GM12864 (cell line): ENCODE results near the gene CORO2B.

Experiments
- DNase-seq: peaks from one replicate; pipeline ENCODE4 v3.0.0-alpha.2; 2011; ENCODE audit warnings: low read depth
- H3K4me3 ChIP-seq: 2 replicates; pipeline ENCODE4 v1.5.1; 2011; ENCODE audit warnings: mild to moderate bottlenecking, low read depth, low read length, control low read depth
- CTCF ChIP-seq: IDR thresholded peaks from 2 replicates; pipeline ENCODE4 v1.5.1; 2011; ENCODE audit warnings: low read depth, mild to moderate bottlenecking, moderate library complexity, low read length, control low read depth, inconsistent platforms; ENCODE audit errors: missing control alignments

The CORO2B gene

GRCh38 chr15:68578980-68579935 is at the start of gene CORO2B:
Gene CORO2B, plus strand, starts transcription at chr15:68578993. Its CDS starts 270 bp downstream, at chr15:68579263.
- no peak within 1 kb of the TSS for H3K4me3 ChIP-seq
- no peak for TF ChIP-seq CTCF
- no peak for DNase-seq

DNA sequence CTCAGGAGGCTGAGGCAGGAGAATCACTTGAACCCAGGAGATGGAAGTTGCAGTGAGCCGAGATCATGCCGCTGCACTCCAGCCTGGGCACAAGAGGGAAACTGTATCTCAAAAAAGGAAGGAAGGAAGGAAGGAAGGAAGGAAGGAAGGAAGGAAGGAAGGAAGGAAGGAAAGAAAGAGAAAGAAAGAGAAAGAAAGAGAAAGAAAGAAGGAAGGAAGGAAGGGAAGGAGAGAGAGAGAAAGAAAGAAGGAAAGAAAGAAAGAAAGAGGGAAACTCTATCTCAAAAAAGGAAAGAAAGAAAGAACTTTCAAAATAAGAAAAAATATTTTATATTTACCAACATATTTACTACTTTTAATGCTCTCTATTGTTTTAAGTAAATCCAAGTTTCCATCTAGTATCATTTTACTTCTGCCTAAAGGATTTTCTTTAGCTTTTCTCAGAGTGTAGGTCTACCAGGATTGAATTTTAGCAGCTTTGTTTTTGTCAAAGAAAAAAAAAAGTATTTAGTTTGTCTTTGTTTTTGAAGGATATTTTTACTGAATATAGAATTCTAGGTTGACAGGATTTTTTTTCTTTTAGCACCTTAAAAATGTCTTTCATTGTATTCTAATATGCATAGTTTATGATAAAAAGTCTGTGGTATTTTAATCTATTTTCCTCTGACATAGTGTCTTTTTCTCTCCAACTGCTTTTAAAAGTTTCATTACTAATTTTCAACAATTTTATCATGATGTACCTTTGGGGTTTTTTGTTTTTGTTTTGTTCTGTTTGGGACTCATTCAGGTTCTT is 47.2 kb upstream of the CORO2B start:
- no peak for DNase-seq
- no peak for TF ChIP-seq CTCF
- H3K4me3 ChIP-seq, result no peak overlapping the region

DNA sequence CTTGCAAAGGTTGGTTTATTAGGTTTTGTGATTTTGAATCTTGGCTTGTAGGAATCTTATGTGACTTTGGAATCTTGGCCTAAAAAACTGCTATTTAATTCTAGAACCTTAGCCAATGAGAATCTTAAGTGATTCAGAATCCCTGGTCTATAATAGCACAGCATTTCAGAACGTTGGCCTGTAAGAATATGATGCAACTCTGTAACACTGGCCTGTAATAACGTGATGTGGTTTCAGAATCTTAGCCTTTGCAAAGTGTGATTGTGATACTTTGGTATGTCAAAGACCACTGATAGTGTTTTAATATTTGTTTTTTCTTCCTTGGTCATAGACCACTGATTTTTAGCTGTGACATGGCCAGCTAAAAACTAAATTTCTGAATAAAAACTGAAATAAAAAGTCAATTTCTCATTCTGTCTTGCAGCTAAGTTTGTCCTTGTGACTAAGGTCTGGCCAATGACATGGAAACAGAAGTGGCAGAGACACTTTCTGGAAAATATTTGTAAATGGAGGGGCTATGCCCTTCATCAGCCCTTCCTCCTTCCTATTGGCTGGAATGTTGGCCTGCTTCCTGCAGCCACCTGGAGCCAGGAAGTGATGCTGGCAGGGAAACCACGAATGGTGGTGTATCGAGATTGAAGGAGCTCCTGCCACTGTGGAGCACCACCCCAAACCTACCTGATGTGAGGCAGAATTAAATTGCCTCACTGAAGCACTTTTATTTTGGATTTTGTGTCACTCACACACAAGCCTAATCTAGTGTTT is 42.3 kb upstream of the CORO2B start:
- TF ChIP-seq CTCF, result no peak
- no peak for DNase-seq
- no peak overlapping the region for H3K4me3 ChIP-seq

GRCh38 chr15:68537097-68537496 is 41.7 kb upstream of the CORO2B start:
- no peak for TF ChIP-seq CTCF
- H3K4me3 ChIP-seq, result no peak overlapping the region
- DNase-seq, result no peak

- TF ChIP-seq CTCF, result no peak
- H3K4me3 ChIP-seq, result no peak overlapping the region
- no peak for DNase-seq
Measured at GRCh38 chr15:68537506-68537905, 41.3 kb upstream of the CORO2B start.

GRCh38 chr15:68538311-68538710 is 40.5 kb upstream of the CORO2B start:
- no peak for TF ChIP-seq CTCF
- DNase-seq, result no peak
- H3K4me3 ChIP-seq, result no peak overlapping the region
